ENCODE data around the gene PCCA. TPM values are rescaled to one million over a fixed set of nuclear protein-coding genes. Genes with fewer than 3 reads are reported as not detected.

Gene PCCA
- total RNA-seq, 4 donors from 2014 or later = 34.6 to 58.4 (median 40.1) TPM

- Histone ChIP-seq H3K4me3 (no peak overlapping the region), H3K27me3 (no peaks in the 10 kb centered on the region), H3K36me3 (peaks cover 0 to 17% of the 10 kb centered on the region in 2 donors), H3K27ac (no peak overlapping the region), H3K4me1 (no peaks in the 10 kb centered on the region), H3K9me3 (no peaks in the 10 kb centered on the region)
- TF ChIP-seq CTCF (IDR thresholded peaks at IDR 0.05) = no peak
- no peak for TF ChIP-seq EP300 (IDR thresholded peaks at IDR 0.05)
- no peak for TF ChIP-seq POLR2AphosphoS5 (IDR thresholded peaks at IDR 0.05)
- TF ChIP-seq POLR2A (IDR thresholded peaks at IDR 0.05) = no peak
- 86 to 100% methylated on average over 2 to 4 of the region's 4 CpGs for WGBS, 2 donors (ENCODE audit: low coverage in 1 of 2)
- no peak for ATAC-seq
Observed at GRCh38 chr13:100300708-100301107, 211.8 kb downstream of the PCCA start.

GRCh38 chr13:100301418-100301817 lies 212.5 kb downstream of the PCCA start:
- Histone ChIP-seq H3K4me1 (no peaks in the 10 kb centered on the region), H3K27ac (no peak overlapping the region), H3K9me3 (no peaks in the 10 kb centered on the region), H3K27me3 (no peaks in the 10 kb centered on the region), H3K36me3 (peaks cover 0 to 17% of the 10 kb centered on the region in 2 donors), H3K4me3 (no peak overlapping the region)
- TF ChIP-seq POLR2A (IDR thresholded peaks at IDR 0.05) (no peak), EP300 (IDR thresholded peaks at IDR 0.05) (no peak)
- WGBS, 2 donors (ENCODE audit: low coverage in 1 of 2) = 67 to 89% methylated on average over 2 to 5 of the region's 5 CpGs
- ATAC-seq = no peak

GRCh38 chr13:100302391-100302790 lies 213.5 kb downstream of the PCCA start:
- H3K27ac ChIP-seq = no peak overlapping the region
- peaks cover 0 to 19% of the 10 kb centered on the region in 2 donors for H3K36me3 ChIP-seq
- no peaks in the 10 kb centered on the region for H3K9me3 ChIP-seq
- H3K4me1 ChIP-seq = no peaks in the 10 kb centered on the region
- no peak overlapping the region for H3K4me3 ChIP-seq
- H3K27me3 ChIP-seq = no peaks in the 10 kb centered on the region
- no peak for ATAC-seq
- WGBS, 2 donors (ENCODE audit: low coverage in 1 of 2) = 93 to 95% methylated on average over 2 of the region's 2 CpGs
- TF ChIP-seq EP300 (IDR thresholded peaks at IDR 0.05) = no peak
- TF ChIP-seq POLR2AphosphoS5 (IDR thresholded peaks at IDR 0.05) = no peak
- no peak for TF ChIP-seq POLR2A (IDR thresholded peaks at IDR 0.05)
- TF ChIP-seq CTCF (IDR thresholded peaks at IDR 0.05) = no peak

GRCh38 chr13:100304229-100304628 lies 215.3 kb downstream of the PCCA start:
- Histone ChIP-seq H3K27me3 (no peaks in the 10 kb centered on the region), H3K4me1 (no peaks in the 10 kb centered on the region), H3K36me3 (peaks cover 0 to 33% of the 10 kb centered on the region in 2 donors), H3K4me3 (no peak overlapping the region), H3K27ac (no peak overlapping the region), H3K9me3 (no peaks in the 10 kb centered on the region)
- no peak for TF ChIP-seq EP300 (IDR thresholded peaks at IDR 0.05)
- TF ChIP-seq CTCF (IDR thresholded peaks at IDR 0.05) = no peak
- TF ChIP-seq POLR2A (IDR thresholded peaks at IDR 0.05) = no peak
- no peak for TF ChIP-seq POLR2AphosphoS5 (IDR thresholded peaks at IDR 0.05)
- WGBS, 2 donors (ENCODE audit: low coverage in 1 of 2) = 100% methylated on average over 1 to 2 of the region's 2 CpGs
- ATAC-seq = no peak

- peaks cover 0 to 29% of the 10 kb centered on the region in 2 donors for H3K36me3 ChIP-seq
- TF ChIP-seq POLR2AphosphoS5 (IDR thresholded peaks at IDR 0.05) (no peak), EP300 (IDR thresholded peaks at IDR 0.05) (no peak), POLR2A (IDR thresholded peaks at IDR 0.05) (no peak), CTCF (IDR thresholded peaks at IDR 0.05) (no peak)
- no peak overlapping the region for H3K4me3 ChIP-seq
- no peak overlapping the region for H3K27ac ChIP-seq
- H3K4me1 ChIP-seq = no peaks in the 10 kb centered on the region
- no peak for ATAC-seq
- H3K27me3 ChIP-seq = no peaks in the 10 kb centered on the region
- no peaks in the 10 kb centered on the region for H3K9me3 ChIP-seq
- WGBS, 2 donors (ENCODE audit: low coverage in 1 of 2) = 90 to 92% methylated on average over 2 of the region's 2 CpGs
Observed at GRCh38 chr13:100305398-100305797, 216.5 kb downstream of the PCCA start.
